Neuron (in vitro differentiated cells): ENCODE data around the gene CCSER1.
"Not testable (repeated sequence)": the region's sequence is repeated elsewhere in the genome, so short reads cannot be mapped to it uniquely, and the experiment has no call there.

Source experiments
- H2AFZ ChIP-seq: one replicate; pipeline ENCODE4 v1.6.1; 2013; ENCODE audit warnings: low read depth, mild to moderate bottlenecking, inconsistent platforms, low read length, moderate library complexity
- H3K27me3 ChIP-seq: one replicate; pipeline ENCODE4 v1.6.1; 2013; ENCODE audit warnings: low read length; ENCODE audit not compliant: insufficient read depth
- H3K36me3 ChIP-seq: one replicate; pipeline ENCODE4 v1.6.1; 2013; ENCODE audit warnings: low read length; ENCODE audit not compliant: insufficient read depth
- H3K4me1 ChIP-seq: one replicate; pipeline ENCODE4 v1.6.1; 2013; ENCODE audit warnings: low read length; ENCODE audit not compliant: insufficient read depth
- H3K4me3 ChIP-seq: 2 replicates; pipeline ENCODE4 v1.5.1; 2013; ENCODE audit warnings: mild to moderate bottlenecking, low read length, moderate library complexity
- H3K9me3 ChIP-seq: one replicate; pipeline ENCODE4 v1.6.1; 2013; ENCODE audit warnings: low read length

CCSER1 gene

DNA sequence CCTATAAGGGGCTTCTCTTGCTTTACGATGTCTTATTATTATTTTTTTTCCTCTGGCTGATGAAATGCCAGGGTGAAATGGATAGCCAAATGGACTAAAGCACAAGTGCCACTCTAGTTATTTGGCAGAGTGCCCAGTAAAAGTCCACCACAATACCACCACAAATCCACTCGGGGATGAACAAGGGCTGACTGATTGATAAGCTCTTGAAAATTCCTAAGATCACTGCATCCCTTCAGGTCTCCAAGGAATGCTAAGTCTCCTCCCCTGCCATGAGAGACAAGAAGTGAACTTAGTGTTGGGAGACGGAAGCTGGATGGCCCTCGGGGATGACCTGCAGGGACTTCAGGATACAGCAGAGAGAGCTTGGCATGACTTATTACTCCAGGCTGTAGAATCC lies 1229.3 kb downstream of the CCSER1 start:
- not testable (repeated sequence) for H3K36me3 ChIP-seq, H3K27me3 ChIP-seq, H2AFZ ChIP-seq, H3K4me1 ChIP-seq, H3K4me3 ChIP-seq, H3K9me3 ChIP-seq

DNA sequence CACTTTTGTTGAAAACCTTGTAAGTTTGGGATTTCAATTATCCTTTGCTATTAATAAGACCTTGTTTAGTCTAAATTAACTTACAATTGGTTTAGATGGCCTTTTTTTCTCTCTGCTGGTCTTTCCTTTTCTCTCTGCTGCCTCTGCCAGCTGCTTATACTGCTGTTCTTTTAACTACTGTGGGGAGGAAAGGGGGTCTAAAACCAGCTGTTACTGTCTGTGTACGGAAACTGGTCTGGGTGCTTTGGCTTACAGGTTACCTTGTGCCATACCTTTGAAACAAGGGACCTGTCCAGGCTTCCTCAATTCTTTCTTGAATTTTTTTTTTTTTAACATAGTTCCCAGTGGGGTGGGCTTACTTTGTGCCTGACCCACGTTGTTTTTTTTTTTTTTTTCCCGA lies 1230.8 kb downstream of the CCSER1 start:
- H2AFZ ChIP-seq, H3K9me3 ChIP-seq, H3K4me3 ChIP-seq, H3K27me3 ChIP-seq, H3K36me3 ChIP-seq, H3K4me1 ChIP-seq: not testable (repeated sequence)

DNA sequence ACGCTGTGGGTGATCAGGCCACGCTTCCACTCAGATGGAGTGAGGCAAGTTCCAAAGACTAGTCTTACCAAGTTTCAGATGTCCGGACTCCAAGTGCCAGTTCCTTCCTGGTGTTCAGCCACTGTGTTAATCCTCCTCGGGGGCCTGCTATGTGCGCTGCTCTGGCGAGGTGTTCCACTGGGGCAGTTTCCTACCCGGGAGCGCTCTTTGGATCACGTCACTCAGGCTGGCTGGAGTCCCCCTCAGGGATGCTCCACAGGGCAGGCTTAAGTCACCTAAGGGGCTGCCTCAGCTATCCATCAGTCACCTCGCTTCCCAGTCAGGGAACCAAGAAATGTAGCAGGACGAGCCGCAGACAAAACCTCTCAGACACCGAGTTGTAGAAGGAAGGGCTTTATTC lies 1231.4 kb downstream of the CCSER1 start:
- not testable (repeated sequence) for H3K27me3 ChIP-seq, H3K4me1 ChIP-seq, H3K9me3 ChIP-seq, H2AFZ ChIP-seq, H3K4me3 ChIP-seq, H3K36me3 ChIP-seq

DNA sequence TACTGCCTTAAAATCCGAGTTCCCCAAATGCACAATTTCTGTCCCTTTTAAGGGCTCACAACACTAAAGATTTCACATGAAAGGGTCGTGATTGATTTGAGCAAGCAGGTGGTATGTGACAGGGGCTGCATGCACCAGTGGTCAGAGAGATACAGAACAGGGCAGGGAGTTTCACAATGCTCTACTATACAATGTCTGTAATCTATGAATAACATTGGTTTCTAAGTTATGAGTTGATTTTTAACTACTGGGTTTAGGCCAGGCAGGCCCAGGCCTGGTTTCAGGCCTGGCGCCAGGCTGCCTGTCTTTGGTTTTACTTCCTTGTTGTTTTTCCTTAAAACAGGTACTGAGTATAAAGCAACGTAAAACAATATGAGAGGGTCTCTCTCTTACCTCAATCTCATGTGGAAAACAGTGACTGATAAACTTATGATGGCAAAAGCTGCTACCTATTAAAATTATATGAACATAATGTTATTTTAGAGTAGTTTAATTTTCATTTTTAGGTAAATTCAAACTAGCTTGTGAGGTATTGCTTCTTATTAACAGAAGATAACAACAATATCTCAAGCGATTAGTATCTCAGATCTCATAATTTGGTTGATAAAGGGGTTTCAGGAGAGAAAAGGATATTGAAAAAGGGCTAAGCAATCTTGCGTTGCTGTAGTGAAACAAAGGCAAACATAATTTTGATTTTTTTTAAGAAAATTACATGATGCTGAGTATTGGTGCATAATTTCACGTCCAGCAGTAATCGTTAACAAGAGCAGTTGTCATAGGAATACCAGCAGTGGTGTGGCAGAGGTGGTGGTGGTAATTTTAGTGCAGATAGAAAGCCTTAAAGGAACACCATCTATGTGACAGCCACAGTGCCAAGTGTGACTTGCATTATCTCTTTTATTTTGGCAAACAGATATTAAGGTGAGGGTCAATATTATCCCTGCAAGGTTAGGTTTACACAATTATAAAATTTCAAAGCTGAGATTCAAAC lies 1232.1 kb downstream of the CCSER1 start:
- no peak overlapping the region for H3K4me3 ChIP-seq
- H3K9me3 ChIP-seq, result no peaks in the 10 kb centered on the region
- no peaks in the 10 kb centered on the region for H3K27me3 ChIP-seq
- no peak overlapping the region for H2AFZ ChIP-seq
- no peaks in the 10 kb centered on the region for H3K4me1 ChIP-seq
- no peaks in the 10 kb centered on the region for H3K36me3 ChIP-seq

DNA sequence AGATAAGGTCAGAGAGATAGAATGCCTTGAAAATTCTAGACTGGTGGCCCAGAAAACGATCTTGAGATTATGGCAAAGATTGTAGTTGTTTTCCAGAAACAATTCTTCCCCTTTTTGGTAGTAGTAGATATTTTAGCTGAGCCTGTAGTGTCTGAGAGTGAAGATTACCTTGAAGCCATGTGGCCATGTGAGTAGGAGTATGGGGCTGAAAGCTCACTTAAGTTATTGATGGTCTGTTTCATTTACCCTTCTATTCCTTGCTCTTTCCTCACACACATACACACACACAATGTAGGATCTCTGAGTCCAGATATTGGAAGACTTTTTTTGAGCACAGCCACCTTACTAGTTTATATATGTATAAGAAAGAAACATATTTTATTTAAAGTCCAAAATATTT lies 1234.9 kb downstream of the CCSER1 start:
- H3K4me1 ChIP-seq, result no peaks in the 10 kb centered on the region
- H3K27me3 ChIP-seq, result no peaks in the 10 kb centered on the region
- H3K36me3 ChIP-seq, result no peaks in the 10 kb centered on the region
- no peaks in the 10 kb centered on the region for H3K9me3 ChIP-seq
- H2AFZ ChIP-seq, result no peak overlapping the region
- no peak overlapping the region for H3K4me3 ChIP-seq

DNA sequence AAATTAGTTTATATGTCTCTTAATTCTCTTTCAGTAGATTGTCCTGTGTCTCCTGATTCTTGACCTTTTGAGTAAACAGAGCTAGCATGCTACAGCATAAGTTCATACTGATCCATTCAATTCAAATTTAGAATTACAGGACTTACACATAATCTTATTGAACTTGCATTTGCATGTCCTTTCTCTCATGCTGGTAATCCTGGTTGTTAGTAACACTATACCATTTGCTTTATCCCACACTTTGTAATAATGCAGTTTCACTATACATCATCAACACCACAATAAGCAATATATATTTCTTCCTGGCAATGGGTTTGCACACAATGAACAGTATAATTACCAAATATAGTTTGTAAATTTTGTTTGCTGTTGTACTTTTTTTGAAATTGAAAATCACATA lies 1239.4 kb downstream of the CCSER1 start:
- Histone ChIP-seq H2AFZ (no peak overlapping the region), H3K36me3 (no peaks in the 10 kb centered on the region), H3K4me3 (no peak overlapping the region), H3K9me3 (no peaks in the 10 kb centered on the region), H3K27me3 (no peaks in the 10 kb centered on the region), H3K4me1 (no peaks in the 10 kb centered on the region)

DNA sequence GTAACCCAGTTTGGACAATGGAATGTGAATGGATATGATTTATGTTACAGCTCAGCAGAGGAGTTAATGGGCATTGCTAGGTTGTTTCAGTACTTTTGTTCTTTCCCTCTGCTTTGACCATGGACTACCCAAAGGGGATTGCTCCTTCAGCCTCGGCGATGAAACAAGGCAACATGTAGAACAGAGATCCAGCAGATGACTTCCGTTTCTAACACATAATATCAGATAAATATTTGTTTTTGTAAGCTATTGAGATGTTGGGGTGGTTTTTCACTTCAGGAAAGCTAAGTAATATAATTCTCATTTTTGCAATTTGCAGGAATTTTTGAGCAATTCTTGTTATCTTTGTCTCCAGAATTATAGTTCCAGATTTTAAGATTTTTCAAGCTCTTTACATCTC lies 1241.9 kb downstream of the CCSER1 start:
- H3K9me3 ChIP-seq, result no peaks in the 10 kb centered on the region
- no peaks in the 10 kb centered on the region for H3K27me3 ChIP-seq
- no peak overlapping the region for H3K4me3 ChIP-seq
- no peak overlapping the region for H2AFZ ChIP-seq
- no peaks in the 10 kb centered on the region for H3K36me3 ChIP-seq
- no peaks in the 10 kb centered on the region for H3K4me1 ChIP-seq

DNA sequence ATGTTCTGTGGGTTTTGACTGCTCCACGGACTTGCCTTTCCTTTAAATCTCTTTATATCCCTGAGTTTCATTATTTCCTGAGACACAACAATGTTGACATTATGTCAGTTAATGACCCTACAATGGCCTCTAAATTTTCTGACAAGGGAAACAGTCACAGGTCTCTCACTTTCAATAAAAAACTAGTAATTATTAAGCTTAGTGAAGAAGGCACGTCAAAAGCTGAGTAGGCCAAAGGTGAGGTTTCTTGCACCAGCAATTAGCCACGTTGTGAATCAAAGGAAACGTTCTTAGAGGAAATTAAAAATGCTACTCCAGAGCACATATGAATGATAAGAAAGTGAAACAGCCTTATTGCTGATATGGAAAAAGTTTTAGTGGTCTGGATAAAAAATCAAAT lies 1246.4 kb downstream of the CCSER1 start:
- Histone ChIP-seq H3K36me3 (no peaks in the 10 kb centered on the region), H2AFZ (no peak overlapping the region), H3K9me3 (no peaks in the 10 kb centered on the region), H3K4me3 (no peak overlapping the region), H3K27me3 (no peaks in the 10 kb centered on the region), H3K4me1 (no peaks in the 10 kb centered on the region)

DNA sequence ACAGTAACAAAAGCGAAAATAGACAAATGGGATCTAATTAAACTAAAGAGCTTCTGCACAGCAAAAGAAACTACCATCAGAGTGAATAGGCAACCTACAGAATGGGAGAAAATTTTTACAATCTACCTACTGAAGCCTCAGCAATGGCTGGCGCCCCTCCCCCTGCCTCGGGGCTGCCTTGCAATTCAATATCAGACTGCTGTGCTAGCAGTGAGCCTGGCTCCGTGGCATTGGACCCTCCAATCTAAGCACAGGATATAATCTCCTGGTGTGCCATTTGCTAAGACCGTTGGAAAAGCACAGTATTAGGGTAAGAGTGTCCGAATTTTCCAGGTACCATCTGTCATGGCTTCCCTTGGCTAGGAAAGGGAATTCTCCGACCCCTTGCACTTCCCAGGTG lies 1278.2 kb downstream of the CCSER1 start:
- H3K36me3 ChIP-seq, H3K4me3 ChIP-seq, H3K4me1 ChIP-seq, H3K27me3 ChIP-seq, H2AFZ ChIP-seq, H3K9me3 ChIP-seq: not testable (repeated sequence)

DNA sequence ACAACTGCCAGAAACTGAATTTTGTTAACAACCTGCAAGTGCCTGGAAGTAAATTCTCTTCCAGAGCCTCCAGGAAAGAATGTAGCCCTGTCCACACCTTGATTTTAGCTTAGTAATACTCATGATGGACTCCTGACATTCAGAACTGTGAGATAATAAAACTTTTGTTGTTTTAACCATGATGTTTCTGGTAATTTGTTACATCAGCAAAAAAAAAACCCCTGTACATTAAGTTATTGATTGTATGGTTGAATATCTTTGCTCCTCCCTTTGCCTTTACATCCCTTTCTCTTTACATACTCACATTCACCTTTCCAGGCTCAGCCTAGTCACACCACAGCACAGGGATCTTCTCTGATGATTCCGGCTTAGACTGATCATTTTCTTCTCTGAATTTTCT lies 1294.8 kb downstream of the CCSER1 start:
- Histone ChIP-seq H3K9me3 (no peaks in the 10 kb centered on the region), H2AFZ (no peak overlapping the region), H3K4me1 (no peaks in the 10 kb centered on the region), H3K4me3 (no peak overlapping the region), H3K36me3 (no peaks in the 10 kb centered on the region), H3K27me3 (no peaks in the 10 kb centered on the region)

DNA sequence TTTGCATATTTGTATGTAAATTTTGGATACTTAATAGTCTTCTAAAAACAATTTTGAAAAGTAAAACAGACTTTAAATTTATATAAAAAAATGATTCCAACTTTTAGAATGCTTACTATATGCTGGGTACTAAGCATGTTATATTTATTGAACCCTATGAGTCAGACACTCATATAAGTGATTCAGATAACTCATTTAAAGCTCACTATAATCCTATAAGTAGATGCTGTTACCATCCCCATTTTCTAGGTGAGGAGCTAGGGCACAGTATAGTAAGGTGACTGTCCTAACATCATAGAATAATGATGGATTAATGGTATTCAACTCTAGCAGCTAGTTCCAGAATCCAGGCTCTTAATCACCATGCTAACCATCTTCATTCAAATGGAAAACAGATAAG lies 1299.5 kb downstream of the CCSER1 start:
- Histone ChIP-seq H3K27me3 (no peaks in the 10 kb centered on the region), H2AFZ (no peak overlapping the region), H3K4me1 (no peaks in the 10 kb centered on the region), H3K9me3 (no peaks in the 10 kb centered on the region), H3K36me3 (no peaks in the 10 kb centered on the region), H3K4me3 (no peak overlapping the region)

DNA sequence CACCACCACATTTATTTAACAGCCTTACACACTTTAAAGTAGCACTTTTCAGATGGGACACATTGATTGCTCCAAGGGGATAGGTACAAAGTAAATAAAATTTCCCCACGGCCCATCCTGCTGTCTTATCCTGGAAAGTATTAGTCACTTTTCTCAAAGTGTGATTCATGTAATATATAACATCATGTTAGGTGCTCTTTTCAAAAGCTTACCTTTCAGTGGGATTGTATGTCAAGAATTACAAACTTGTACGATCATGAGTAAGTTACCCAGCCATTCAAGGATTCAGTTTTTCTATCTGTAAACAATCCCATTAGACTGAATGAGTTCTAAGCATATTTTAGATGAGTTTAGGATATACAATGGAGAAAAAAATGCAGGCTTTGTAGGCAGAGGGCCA lies 1300.0 kb downstream of the CCSER1 start:
- H2AFZ ChIP-seq, result no peak overlapping the region
- H3K4me3 ChIP-seq, result no peak overlapping the region
- H3K4me1 ChIP-seq, result no peaks in the 10 kb centered on the region
- H3K9me3 ChIP-seq, result no peaks in the 10 kb centered on the region
- no peaks in the 10 kb centered on the region for H3K27me3 ChIP-seq
- H3K36me3 ChIP-seq, result no peaks in the 10 kb centered on the region

DNA sequence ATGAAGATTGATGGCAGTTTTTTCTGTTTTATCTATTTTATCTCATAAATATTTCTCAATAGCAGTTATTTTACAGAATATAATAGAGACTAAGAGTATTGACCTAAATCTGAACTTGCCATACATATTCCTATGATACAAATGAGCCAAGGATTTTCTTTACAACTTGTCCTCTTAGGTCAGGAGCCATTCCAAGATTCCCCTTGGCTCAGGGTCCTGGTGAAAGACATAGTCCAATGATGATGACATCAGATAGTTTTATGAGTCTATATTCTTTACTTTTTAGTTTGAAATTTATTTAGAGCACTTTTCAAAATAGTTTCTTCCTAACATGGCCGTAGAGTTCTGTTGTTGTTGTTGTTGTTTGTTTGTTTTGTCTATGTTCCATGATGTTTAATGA lies 1307.4 kb downstream of the CCSER1 start:
- no peaks in the 10 kb centered on the region for H3K36me3 ChIP-seq
- no peak overlapping the region for H3K4me3 ChIP-seq
- H2AFZ ChIP-seq, result no peak overlapping the region
- H3K27me3 ChIP-seq, result no peaks in the 10 kb centered on the region
- H3K9me3 ChIP-seq, result no peaks in the 10 kb centered on the region
- H3K4me1 ChIP-seq, result no peaks in the 10 kb centered on the region

DNA sequence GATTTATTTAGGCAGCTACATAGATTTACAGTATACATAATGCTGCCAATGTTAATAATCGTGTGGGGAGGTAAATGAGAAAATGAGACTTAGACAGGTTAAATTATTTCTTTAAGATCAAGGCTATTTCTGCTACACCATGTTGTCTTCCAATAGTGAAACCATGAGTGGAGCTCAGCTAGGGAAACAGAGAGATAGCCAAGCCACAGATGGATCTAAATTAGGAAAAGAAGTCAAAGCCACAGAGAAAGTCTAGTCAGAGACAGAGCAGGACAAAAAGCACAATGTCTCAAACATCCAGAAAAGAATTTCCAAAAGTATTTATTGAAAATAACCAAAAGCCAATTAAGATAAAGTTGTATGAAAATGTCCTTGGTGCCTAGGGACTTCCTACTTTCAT lies 1309.4 kb downstream of the CCSER1 start:
- no peak overlapping the region for H3K4me3 ChIP-seq
- H2AFZ ChIP-seq, result no peak overlapping the region
- no peaks in the 10 kb centered on the region for H3K9me3 ChIP-seq
- H3K4me1 ChIP-seq, result no peaks in the 10 kb centered on the region
- H3K36me3 ChIP-seq, result no peaks in the 10 kb centered on the region
- no peaks in the 10 kb centered on the region for H3K27me3 ChIP-seq
